H9 (cell line): ENCODE results near the gene ZNF224. TPM values are rescaled to one million over a fixed set of nuclear protein-coding genes. Genes with fewer than 3 reads are reported as not detected.

Experiments used
- DNase-seq: peaks from one replicate; pipeline ENCODE4 v3.0.0-alpha.2; 2017
- H2AFZ ChIP-seq: one replicate; pipeline ENCODE4 v1.6.1; 2013; ENCODE audit warnings: mild to moderate bottlenecking, low read length, control low read depth, moderate library complexity
- H2AK5ac ChIP-seq: 2 replicates; pipeline ENCODE4 v1.6.1; 2013; ENCODE audit warnings: low read length, control low read depth, mixed read lengths; ENCODE audit not compliant: insufficient read length
- H2BK120ac ChIP-seq: one replicate; pipeline ENCODE4 v1.6.1; 2013; ENCODE audit warnings: low read depth, mild to moderate bottlenecking, low read length, control low read depth, inconsistent platforms; ENCODE audit not compliant: poor library complexity, severe bottlenecking
- H2BK12ac ChIP-seq: 2 replicates; pipeline ENCODE4 v1.6.1; 2013; ENCODE audit warnings: low read length, control low read depth, mixed read lengths, low read depth; ENCODE audit not compliant: insufficient read length
- H2BK15ac ChIP-seq: 2 replicates; pipeline ENCODE4 v1.6.1; 2013; ENCODE audit warnings: low read depth, low read length, control low read depth
- H2BK20ac ChIP-seq: one replicate; pipeline ENCODE4 v1.6.1; 2013; ENCODE audit warnings: low read depth, mild to moderate bottlenecking, low read length, control low read depth, inconsistent platforms; ENCODE audit not compliant: poor library complexity, severe bottlenecking
- H2BK5ac ChIP-seq: 2 replicates; pipeline ENCODE4 v1.6.1; 2013; ENCODE audit warnings: low read length, control low read depth, mixed read lengths; ENCODE audit not compliant: insufficient read length
- H3K14ac ChIP-seq: 2 replicates; pipeline ENCODE4 v1.6.1; 2013; ENCODE audit warnings: low read length, control low read depth; ENCODE audit not compliant: insufficient read depth
- H3K18ac ChIP-seq: 2 replicates; pipeline ENCODE4 v1.6.1; 2013; ENCODE audit warnings: low read depth, mild to moderate bottlenecking, mixed read lengths, low read length, control low read depth; ENCODE audit not compliant: insufficient read length
- H3K23ac ChIP-seq: 2 replicates; pipeline ENCODE4 v1.6.1; 2013; ENCODE audit warnings: low read length, control low read depth, mixed read lengths, low read depth; ENCODE audit not compliant: insufficient read length
- H3K23me2 ChIP-seq: 2 replicates; pipeline ENCODE4 v1.6.1; 2013; ENCODE audit warnings: low read depth, mild to moderate bottlenecking, mixed read lengths, low read length, control low read depth; ENCODE audit not compliant: insufficient read length, poor library complexity, severe bottlenecking
- H3K27ac ChIP-seq: 2 replicates; pipeline ENCODE4 v1.5.1; 2013; ENCODE audit warnings: low read length, control low read depth, mixed read lengths, low read depth; ENCODE audit not compliant: insufficient read length
- H3K27me3 ChIP-seq: 2 replicates; pipeline ENCODE4 v1.6.1; 2013; ENCODE audit warnings: low read length, control low read depth, inconsistent platforms; ENCODE audit not compliant: insufficient read depth
- H3K4ac ChIP-seq: 2 replicates; pipeline ENCODE4 v1.6.1; 2013; ENCODE audit warnings: low read depth, mild to moderate bottlenecking, control low read depth, inconsistent platforms, low read length, moderate library complexity
- H3K4me1 ChIP-seq: 2 replicates; pipeline ENCODE4 v1.6.1; 2013; ENCODE audit warnings: low read length, control low read depth, inconsistent platforms; ENCODE audit not compliant: insufficient read depth
- H3K4me2 ChIP-seq: 2 replicates; pipeline ENCODE4 v1.6.1; 2013; ENCODE audit warnings: low read length, control low read depth, mixed read lengths; ENCODE audit not compliant: insufficient read length, insufficient read depth
- H3K56ac ChIP-seq: 2 replicates; pipeline ENCODE4 v1.6.1; 2013; ENCODE audit warnings: low read depth, mild to moderate bottlenecking, mixed read lengths, low read length, control low read depth; ENCODE audit not compliant: insufficient read length
- H3K79me1 ChIP-seq: 2 replicates; pipeline ENCODE4 v1.6.1; 2013; ENCODE audit warnings: low read depth, mild to moderate bottlenecking, moderate library complexity, low read length, control low read depth, inconsistent platforms; ENCODE audit not compliant: insufficient read depth, poor library complexity, severe bottlenecking
- H3K79me2 ChIP-seq: 2 replicates; pipeline ENCODE4 v1.6.1; 2013; ENCODE audit warnings: low read length, control low read depth, inconsistent platforms; ENCODE audit not compliant: insufficient read depth
- H3K9ac ChIP-seq: 2 replicates; pipeline ENCODE4 v1.6.1; 2013; ENCODE audit warnings: low read length, control low read depth, mixed read lengths; ENCODE audit not compliant: insufficient read length; ENCODE audit errors: extremely low read depth
- H3K9me3 ChIP-seq: one replicate; pipeline ENCODE4 v1.6.1; 2013; ENCODE audit warnings: low read depth, low read length, inconsistent platforms; ENCODE audit not compliant: control insufficient read depth
- H3T11ph ChIP-seq: one replicate; pipeline ENCODE4 v1.6.1; 2013; ENCODE audit warnings: mild to moderate bottlenecking, low read length, control low read depth, inconsistent platforms
- H4K20me1 ChIP-seq: one replicate; pipeline ENCODE4 v1.6.1; 2013; ENCODE audit not compliant: control insufficient read depth, insufficient read length, insufficient read depth
- H4K5ac ChIP-seq: 2 replicates; pipeline ENCODE4 v1.6.1; 2013; ENCODE audit warnings: low read depth, mild to moderate bottlenecking, mixed read lengths, low read length, control low read depth; ENCODE audit not compliant: insufficient read length
- H4K8ac ChIP-seq: replicated peaks from 2 replicates; pipeline ENCODE4 v1.6.1; 2013; ENCODE audit warnings: low read length, control low read depth, mixed read lengths, low read depth; ENCODE audit not compliant: insufficient read length
- H4K91ac ChIP-seq: 2 replicates; pipeline ENCODE4 v1.6.1; 2013; ENCODE audit warnings: low read depth, mild to moderate bottlenecking, moderate library complexity, mixed read lengths, low read length, control low read depth; ENCODE audit not compliant: insufficient read length
- H3K27ac Mint-ChIP-seq, 3 experiments: 2 replicates in 2 of 3; 3 replicates in 1 of 3; pipeline ENCODE4 v1.8.0; 2020 to 2021; ENCODE audit warnings: mixed read lengths in 3 of 3, mild to moderate bottlenecking in 1 of 3, moderate library complexity in 1 of 3
- H3K27me3 Mint-ChIP-seq: 2 replicates; pipeline ENCODE4 v1.8.0; 2021; ENCODE audit warnings: low read depth, mild to moderate bottlenecking, moderate library complexity, mixed read lengths
- H3K36me3 Mint-ChIP-seq, 3 experiments: 2 replicates in 2 of 3; 3 replicates in 1 of 3; pipeline ENCODE4 v1.8.0; 2020 to 2021; ENCODE audit warnings: low read depth in 3 of 3, mixed read lengths in 3 of 3; ENCODE audit not compliant: insufficient read depth in 1 of 3
- H3K4me1 Mint-ChIP-seq, 2 experiments: 2 replicates each; pipeline ENCODE4 v1.8.0; 2020; ENCODE audit warnings: mixed read lengths in 2 of 2
- H3K4me3 Mint-ChIP-seq, 2 experiments: 2 replicates in 1 of 2; 3 replicates in 1 of 2; pipeline ENCODE4 v1.8.0; 2020 to 2021; ENCODE audit warnings: mild to moderate bottlenecking in 2 of 2, mixed read lengths in 2 of 2, moderate library complexity in 1 of 2
- H3K9me3 Mint-ChIP-seq, 2 experiments: 2 replicates in 1 of 2; 3 replicates in 1 of 2; pipeline ENCODE4 v1.8.0; 2020; ENCODE audit warnings: mild to moderate bottlenecking in 2 of 2, mixed read lengths in 2 of 2, moderate library complexity in 1 of 2
- CTCF ChIP-seq: fragments of 200-600 bp; sonication (generic); conservative IDR thresholded peaks from 3 replicates; pipeline ENCODE4 v1.8.0; 2021; ENCODE audit warnings: antibody characterized with exemption, mild to moderate bottlenecking
- WGBS: extraction: QIAGEN DNeasy Blood & Tissue Kit; methylation state at CpG from one replicate; pipeline ENCODE4 v1.1.7; 2013; ENCODE audit warnings: missing lambda C conversion rate, low lambda C conversion rate, mixed read lengths; ENCODE audit not compliant: insufficient read length; ENCODE audit errors: extremely low coverage; 5-methylcytosine and 5-hydroxymethylcytosine counted together
- total RNA-seq: library from RNA; stranded (reverse); gene quantifications from 2 replicates; pipeline ENCODE4 v1.2.1, GENCODE V29; 2021

Gene ZNF224
- total RNA-seq, 1 experiment from 2014 or later = 19.0 TPM

- Histone ChIP-seq H2BK15ac (no peak overlapping the region), H2BK20ac (no peak overlapping the region), H4K20me1 (no peaks in the 10 kb centered on the region), H4K91ac (no peak overlapping the region), H2BK120ac (peak overlapping the region; percentile 10), H3K18ac (peak overlapping the region; percentile 32), H3K56ac (no peak overlapping the region), H3K9me3 (peaks cover 16% of the 10 kb centered on the region), H3K14ac (peak overlapping the region; percentile 59; the same call in 1 of the 2 replicates), H3K23me2 (no peaks in the 10 kb centered on the region), H3K4me2 (peak overlapping the region; percentile 37), H3K27ac (no peak overlapping the region), H4K8ac (no peak overlapping the region), H2AK5ac (no peak overlapping the region), H2AFZ (no peak overlapping the region), H4K5ac (no peak overlapping the region), H3K4ac (no peak overlapping the region; the same call in 1 of the 2 replicates), H3K27me3 (no peaks in the 10 kb centered on the region), H3K79me1 (peaks cover 2% of the 10 kb centered on the region), H3K4me1 (no peaks in the 10 kb centered on the region), H3K79me2 (no peaks in the 10 kb centered on the region), H2BK12ac (no peak overlapping the region), H3K23ac (no peak overlapping the region), H2BK5ac (no peak overlapping the region), H3K9ac (peak overlapping the region; percentile 84), H3T11ph (no peak overlapping the region)
- peak overlapping the region; percentile 94 to 98 for H3K4me3 Mint-ChIP-seq
- no peak for TF ChIP-seq CTCF
- peaks cover 3% of the 10 kb centered on the region; the same call in 1 of the 2 replicates for H3K27me3 Mint-ChIP-seq
- no CpG with 5 or more reads among the region's 17 CpGs for WGBS
- peak overlapping the region; percentile 9 to 98 (median 71); a peak in 3 of 7 replicates for H3K27ac Mint-ChIP-seq
- peaks cover 5 to 14% of the 10 kb centered on the region in 2 experiments for H3K4me1 Mint-ChIP-seq
- DNase-seq = peak; percentile 94
- H3K9me3 Mint-ChIP-seq = peaks cover 40 to 45% of the 10 kb centered on the region in 2 experiments
- peaks cover 31 to 51% (median 50%) of the 10 kb centered on the region in 3 experiments for H3K36me3 Mint-ChIP-seq
Measured at GRCh38 chr19:44111910-44112463, 17.8 kb downstream of the ZNF224 start.
